SK-N-SH (cell line): ENCODE data around the gene TMEM255B.

Experiments
- EZH2phosphoT487 ChIP-seq: fragments of 200-600 bp; sonication (generic); IDR thresholded peaks from 2 replicates; pipeline ENCODE4 v1.6.1; 2017; ENCODE audit warnings: low read depth, mixed run types, mild to moderate bottlenecking, antibody characterized with exemption, moderate library complexity, borderline replicate concordance
- POLR2AphosphoS5 ChIP-seq: IDR thresholded peaks from 2 replicates; pipeline ENCODE4 v1.6.1; 2012; ENCODE audit warnings: low read depth, low read length
- RAD21 ChIP-seq: IDR thresholded peaks from 2 replicates; pipeline ENCODE4 v1.6.1; 2012; ENCODE audit warnings: mild to moderate bottlenecking, low read length
- SMC3 ChIP-seq: IDR thresholded peaks from 2 replicates; pipeline ENCODE4 v1.6.1; 2012; ENCODE audit warnings: low read depth, low read length, improper control_type of control experiment
- TCF12 ChIP-seq: IDR thresholded peaks from 2 replicates; pipeline ENCODE4 v1.4.0; 2012

- TF ChIP-seq EZH2phosphoT487, result no peak
- no peak for TF ChIP-seq POLR2AphosphoS5
- TF ChIP-seq RAD21, result no peak
- no peak for TF ChIP-seq TCF12
- TF ChIP-seq SMC3, result no peak
These were observed 86.0 kb downstream of the TMEM255B start for GRCh38 chr13:113845055-113845454.
